22Rv1 (cell line): ENCODE data around the gene ZNG1A.
"Not testable (repeated sequence)": the region's sequence is repeated elsewhere in the genome, so short reads cannot be mapped to it uniquely, and the experiment has no call there.

Experiments used
- CTCF ChIP-seq: fragments of 450-650 bp; IDR thresholded peaks from 2 replicates; pipeline ENCODE4 v1.5.1; 2017; ENCODE audit warnings: mild to moderate bottlenecking
- ZFX ChIP-seq: fragments of 450-650 bp; IDR thresholded peaks from 2 replicates; pipeline ENCODE4 v1.6.1; 2017; ENCODE audit warnings: antibody characterized with exemption, borderline replicate concordance

- TF ChIP-seq CTCF, ZFX: not testable (repeated sequence)
Measured at GRCh38 chr9:73900-74525, 104.8 kb downstream of the ZNG1A start.
